Astrocyte (in vitro differentiated cells and primary cell): ENCODE data around the gene TRIM47. TPM values are rescaled to one million over a fixed set of nuclear protein-coding genes. Genes with fewer than 3 reads are reported as not detected.
"Not testable (repeated sequence)": the region's sequence is repeated elsewhere in the genome, so short reads cannot be mapped to it uniquely, and the experiment has no call there.

Experiments used
- DNase-seq: peaks from one replicate; pipeline ENCODE4 v3.0.0-alpha.2; 2010; ENCODE audit warnings: low read depth
- FAIRE-seq: peaks from 2 replicates; lab custom pipeline; 2011; peaks lifted over from hg19 to GRCh38; lab: Jason Lieb, UNC
- H2AFZ ChIP-seq: 2 replicates; pipeline ENCODE4 v1.6.0; 2012; ENCODE audit warnings: low read depth, low read length, inconsistent platforms
- H3K27ac ChIP-seq: 2 replicates; pipeline ENCODE4 v1.5.1; 2011; ENCODE audit warnings: low read depth, low read length, inconsistent platforms
- H3K27me3 ChIP-seq: 2 replicates; pipeline ENCODE4 v1.6.0; 2011; ENCODE audit warnings: low read length, inconsistent platforms; ENCODE audit not compliant: insufficient read depth
- H3K36me3 ChIP-seq: 2 replicates; pipeline ENCODE4 v1.5.1; 2011; ENCODE audit warnings: low read length, inconsistent platforms; ENCODE audit not compliant: insufficient read depth
- H3K4me1 ChIP-seq: 2 replicates; pipeline ENCODE4 v1.5.1; 2011; ENCODE audit warnings: low read length, inconsistent platforms; ENCODE audit not compliant: insufficient read depth
- H3K4me2 ChIP-seq: 2 replicates; pipeline ENCODE4 v1.6.0; 2012; ENCODE audit warnings: low read length, inconsistent platforms
- H3K4me3 ChIP-seq: 2 replicates; pipeline ENCODE4 v1.5.1; 2011; ENCODE audit warnings: low read depth, mild to moderate bottlenecking, low read length, inconsistent platforms; ENCODE audit not compliant: insufficient read depth
- H3K79me2 ChIP-seq: 2 replicates; pipeline ENCODE4 v1.6.0; 2012; ENCODE audit warnings: mild to moderate bottlenecking, low read length, inconsistent platforms; ENCODE audit not compliant: insufficient read depth
- H3K9ac ChIP-seq: 2 replicates; pipeline ENCODE4 v1.6.0; 2012; ENCODE audit warnings: mild to moderate bottlenecking, low read length, inconsistent platforms
- H3K9me3 ChIP-seq: 2 replicates; pipeline ENCODE4 v1.5.1; 2012; ENCODE audit warnings: low read depth, mild to moderate bottlenecking, low read length, inconsistent platforms; ENCODE audit not compliant: insufficient read depth
- H4K20me1 ChIP-seq: 2 replicates; pipeline ENCODE4 v1.6.0; 2012; ENCODE audit warnings: low read length, inconsistent platforms; ENCODE audit not compliant: insufficient read depth
- H3K27ac Mint-ChIP-seq: one replicate; pipeline ENCODE4 v1.8.0; 2021; ENCODE audit warnings: mild to moderate bottlenecking, mixed read lengths; ENCODE audit not compliant: unreplicated experiment
- H3K27me3 Mint-ChIP-seq: one replicate; pipeline ENCODE4 v1.8.0; 2021; ENCODE audit warnings: low read depth, mixed read lengths; ENCODE audit not compliant: unreplicated experiment
- H3K36me3 Mint-ChIP-seq: one replicate; pipeline ENCODE4 v1.8.0; 2021; ENCODE audit warnings: low read depth, mixed read lengths; ENCODE audit not compliant: unreplicated experiment
- H3K4me1 Mint-ChIP-seq: one replicate; pipeline ENCODE4 v1.8.0; 2021; ENCODE audit warnings: low read depth, mixed read lengths; ENCODE audit not compliant: unreplicated experiment
- H3K4me3 Mint-ChIP-seq: one replicate; pipeline ENCODE4 v1.8.0; 2021; ENCODE audit warnings: mild to moderate bottlenecking, moderate library complexity, mixed read lengths; ENCODE audit not compliant: unreplicated experiment
- H3K9me3 Mint-ChIP-seq: one replicate; pipeline ENCODE4 v1.8.0; 2021; ENCODE audit warnings: mild to moderate bottlenecking, mixed read lengths; ENCODE audit not compliant: unreplicated experiment
- EZH2 ChIP-seq: IDR thresholded peaks from 2 replicates; pipeline ENCODE4 v1.6.1; 2012; ENCODE audit warnings: mild to moderate bottlenecking, low read length, inconsistent platforms; ENCODE audit not compliant: insufficient read depth
- total RNA-seq: library from RNA; stranded (reverse); gene quantifications from 2 replicates; pipeline ENCODE4 v1.2.1, GENCODE V29; 2021
- TF ChIP-seq, protein P1 (sequence below): IDR thresholded peaks from 2 replicates; pipeline ENCODE4 v1.5.1; 2011; ENCODE audit warnings: low read depth, mild to moderate bottlenecking, inconsistent platforms, low read length, moderate library complexity; ENCODE audit not compliant: insufficient read depth

Gene TRIM47
- total RNA-seq, 1 donor from 2014 or later, result 5.9 TPM

DNA sequence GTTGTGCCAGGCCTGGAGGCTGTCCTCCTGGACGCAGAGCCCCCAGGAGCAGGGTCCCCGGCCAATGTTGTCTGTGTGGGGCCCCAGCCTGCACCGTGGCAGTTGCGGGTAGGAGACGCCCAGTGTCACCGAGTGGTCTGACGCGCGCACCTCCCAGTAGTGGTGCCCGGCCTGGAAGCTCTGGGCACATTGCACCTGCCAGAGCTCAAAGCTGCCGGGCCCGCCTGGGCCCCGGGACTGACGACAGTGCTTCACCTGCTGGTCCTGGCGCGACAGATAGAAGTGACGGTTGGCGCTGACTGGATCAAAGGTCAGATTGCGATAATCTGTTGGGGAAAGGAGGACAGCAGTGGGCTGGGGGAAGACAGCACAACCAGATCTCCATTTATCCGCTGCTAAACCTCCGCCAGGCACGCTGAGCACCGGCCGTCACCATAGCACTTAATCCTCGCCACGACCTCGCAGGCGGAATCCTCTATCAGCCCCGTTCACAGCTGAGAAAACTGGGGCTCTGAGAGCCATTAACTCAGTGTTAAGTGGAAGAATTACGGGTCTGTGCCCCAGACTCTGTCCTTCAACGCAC, 12.7 kb upstream of the TRIM47 start:
- Histone ChIP-seq H4K20me1 (peaks cover 23% of the 10 kb centered on the region), H3K27me3 (no peaks in the 10 kb centered on the region), H3K27ac (no peak overlapping the region), H3K4me2 (no peak overlapping the region), H2AFZ (no peak overlapping the region), H3K4me1 (peaks cover 9% of the 10 kb centered on the region), H3K9ac (no peak overlapping the region), H3K9me3 (no peaks in the 10 kb centered on the region), H3K79me2 (peaks cover 19% of the 10 kb centered on the region), H3K4me3 (no peak overlapping the region), H3K36me3 (peaks cover 4% of the 10 kb centered on the region)
- Mint-ChIP-seq H3K4me1 (peaks cover 11% of the 10 kb centered on the region), H3K9me3 (no peaks in the 10 kb centered on the region), H3K4me3 (no peak overlapping the region), H3K36me3 (peaks cover 15% of the 10 kb centered on the region), H3K27me3 (no peaks in the 10 kb centered on the region), H3K27ac (no peak overlapping the region)
- TF ChIP-seq, protein P1, sequence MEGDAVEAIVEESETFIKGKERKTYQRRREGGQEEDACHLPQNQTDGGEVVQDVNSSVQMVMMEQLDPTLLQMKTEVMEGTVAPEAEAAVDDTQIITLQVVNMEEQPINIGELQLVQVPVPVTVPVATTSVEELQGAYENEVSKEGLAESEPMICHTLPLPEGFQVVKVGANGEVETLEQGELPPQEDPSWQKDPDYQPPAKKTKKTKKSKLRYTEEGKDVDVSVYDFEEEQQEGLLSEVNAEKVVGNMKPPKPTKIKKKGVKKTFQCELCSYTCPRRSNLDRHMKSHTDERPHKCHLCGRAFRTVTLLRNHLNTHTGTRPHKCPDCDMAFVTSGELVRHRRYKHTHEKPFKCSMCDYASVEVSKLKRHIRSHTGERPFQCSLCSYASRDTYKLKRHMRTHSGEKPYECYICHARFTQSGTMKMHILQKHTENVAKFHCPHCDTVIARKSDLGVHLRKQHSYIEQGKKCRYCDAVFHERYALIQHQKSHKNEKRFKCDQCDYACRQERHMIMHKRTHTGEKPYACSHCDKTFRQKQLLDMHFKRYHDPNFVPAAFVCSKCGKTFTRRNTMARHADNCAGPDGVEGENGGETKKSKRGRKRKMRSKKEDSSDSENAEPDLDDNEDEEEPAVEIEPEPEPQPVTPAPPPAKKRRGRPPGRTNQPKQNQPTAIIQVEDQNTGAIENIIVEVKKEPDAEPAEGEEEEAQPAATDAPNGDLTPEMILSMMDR, result no peak
- no peak for TF ChIP-seq EZH2
- FAIRE-seq (no peak), DNase-seq (no peak)

DNA sequence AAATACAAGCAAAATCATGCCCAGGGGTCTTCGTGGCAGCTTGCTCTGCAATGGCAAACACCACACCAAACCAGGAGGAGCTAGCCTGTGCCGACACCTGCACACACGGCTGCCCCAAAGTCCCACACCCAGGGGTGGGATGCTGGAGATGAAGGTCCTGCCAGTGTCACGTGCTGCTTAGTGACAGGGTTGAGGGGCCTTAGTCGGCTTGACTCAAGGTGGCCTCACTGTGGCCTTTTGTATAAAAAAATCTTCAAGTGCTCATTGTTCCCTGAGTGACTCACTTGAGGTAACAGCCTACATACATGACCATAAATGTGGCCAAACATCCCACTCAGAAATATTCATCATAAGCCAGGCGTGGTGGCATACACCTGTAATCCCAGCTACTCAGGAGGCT, 11.1 kb upstream of the TRIM47 start:
- peaks cover 2% of the 10 kb centered on the region for H3K27me3 Mint-ChIP-seq
- Histone ChIP-seq H3K9me3 (no peaks in the 10 kb centered on the region), H2AFZ (no peak overlapping the region), H3K27ac (no peak overlapping the region), H3K4me1 (no peaks in the 10 kb centered on the region), H3K4me2 (no peak overlapping the region), H4K20me1 (peaks cover 16% of the 10 kb centered on the region), H3K27me3 (no peaks in the 10 kb centered on the region), H3K79me2 (peaks cover 5% of the 10 kb centered on the region), H3K4me3 (no peak overlapping the region), H3K36me3 (peaks cover 4% of the 10 kb centered on the region), H3K9ac (no peak overlapping the region)
- H3K4me1 Mint-ChIP-seq, result peaks cover 2% of the 10 kb centered on the region
- no peaks in the 10 kb centered on the region for H3K9me3 Mint-ChIP-seq
- no peak for TF ChIP-seq EZH2
- TF ChIP-seq, protein P1, result no peak
- DNase-seq, result no peak
- peaks cover 11% of the 10 kb centered on the region for H3K36me3 Mint-ChIP-seq
- H3K4me3 Mint-ChIP-seq, result no peak overlapping the region
- H3K27ac Mint-ChIP-seq, result no peak overlapping the region
- FAIRE-seq, result no peak

DNA sequence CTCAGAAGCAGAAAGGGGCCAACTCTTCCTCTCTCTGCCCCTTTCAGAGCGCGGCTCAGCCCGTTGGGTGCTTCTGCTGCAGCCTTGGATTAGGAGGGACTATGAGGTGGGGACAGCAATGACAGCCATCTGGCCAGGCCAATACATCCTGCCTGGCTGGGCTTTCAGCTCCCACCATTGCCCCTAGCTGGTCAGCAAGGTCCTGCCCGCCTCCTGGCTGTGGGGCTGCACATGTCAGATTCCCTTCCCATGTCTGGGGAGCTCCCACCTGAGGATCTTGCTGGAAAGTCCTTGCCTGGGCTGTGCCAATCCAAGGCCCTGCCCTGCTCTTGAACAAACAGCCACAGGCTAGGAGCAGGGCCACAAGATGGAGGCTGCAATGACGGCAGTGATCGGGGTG, 10.1 kb upstream of the TRIM47 start:
- no peak overlapping the region for H3K27ac ChIP-seq
- Mint-ChIP-seq H3K27ac (peak overlapping the region; percentile 34), H3K4me3 (no peak overlapping the region), H3K9me3 (no peaks in the 10 kb centered on the region), H3K27me3 (peaks cover 2% of the 10 kb centered on the region), H3K36me3 (peaks cover 11% of the 10 kb centered on the region), H3K4me1 (no peaks in the 10 kb centered on the region)
- H3K9me3 ChIP-seq, result no peaks in the 10 kb centered on the region
- peaks cover 7% of the 10 kb centered on the region for H4K20me1 ChIP-seq
- no peak overlapping the region for H2AFZ ChIP-seq
- no peak for TF ChIP-seq EZH2
- TF ChIP-seq, protein P1, result no peak
- H3K4me2 ChIP-seq, result no peak overlapping the region
- no peaks in the 10 kb centered on the region for H3K4me1 ChIP-seq
- no peaks in the 10 kb centered on the region for H3K27me3 ChIP-seq
- no peaks in the 10 kb centered on the region for H3K79me2 ChIP-seq
- DNase-seq (no peak), FAIRE-seq (no peak)
- H3K9ac ChIP-seq, result no peak overlapping the region
- peaks cover 4% of the 10 kb centered on the region for H3K36me3 ChIP-seq
- no peak overlapping the region for H3K4me3 ChIP-seq

DNA sequence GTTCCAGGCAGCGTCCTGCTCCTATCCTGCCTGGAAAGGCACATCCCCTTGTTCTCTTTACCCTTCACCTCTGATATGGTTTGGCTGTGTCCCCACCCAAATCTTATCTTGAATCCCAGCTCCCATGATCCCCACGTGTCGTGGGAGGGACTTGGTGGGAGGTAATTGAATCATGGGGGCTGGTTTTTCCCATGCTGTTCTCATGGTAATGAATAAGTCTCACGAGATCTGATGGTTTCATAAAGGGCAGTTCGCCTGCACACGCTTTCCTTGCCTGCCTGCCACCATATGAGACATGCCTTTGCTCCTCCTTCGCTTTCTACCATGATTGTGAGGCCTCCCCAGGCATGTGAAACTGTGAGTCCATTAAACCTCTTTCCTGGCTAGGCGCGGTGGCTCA, 7.5 kb upstream of the TRIM47 start:
- not testable (repeated sequence) for H2AFZ ChIP-seq, FAIRE-seq, H3K27ac ChIP-seq, H3K36me3 ChIP-seq, H3K9me3 Mint-ChIP-seq, H3K9ac ChIP-seq, H4K20me1 ChIP-seq, H3K4me3 ChIP-seq, H3K4me1 ChIP-seq, DNase-seq, H3K9me3 ChIP-seq, H3K4me1 Mint-ChIP-seq, H3K27ac Mint-ChIP-seq, H3K79me2 ChIP-seq, H3K4me2 ChIP-seq, H3K4me3 Mint-ChIP-seq, H3K27me3 ChIP-seq
- Mint-ChIP-seq H3K36me3 (peaks cover 13% of the 10 kb centered on the region), H3K27me3 (peaks cover 14% of the 10 kb centered on the region)
